ENCODE results near the gene EIF3K.

- no peak for TF ChIP-seq POLR2AphosphoS5 (IDR thresholded peaks at IDR 0.05)
- TF ChIP-seq CTCF (IDR thresholded peaks at IDR 0.05) = no peak
Measured at GRCh38 chr19:38596057-38596981, 22.7 kb upstream of the EIF3K start.

Data from transverse colon (tissue), 4 donors.